A673 (cell line): Measurements from ENCODE around the gene SLC7A9.

Experiments
- EZH2 ChIP-seq: fragments of 200-600 bp; sonication (generic); IDR thresholded peaks from 2 replicates; pipeline ENCODE4 v1.6.1; 2017; ENCODE audit warnings: borderline replicate concordance, low read depth, mild to moderate bottlenecking, mixed read lengths, antibody characterized with exemption, low read length; ENCODE audit not compliant: poor library complexity, severe bottlenecking
- TF ChIP-seq, protein P1 (sequence below): fragments of 300-800, 200-600 bp; sonication (generic); conservative IDR thresholded peaks from 2 replicates; pipeline ENCODE4 v1.5.1; 2017; ENCODE audit warnings: low read depth, mild to moderate bottlenecking, antibody characterized with exemption, low read length, moderate library complexity, mixed read lengths

- TF ChIP-seq, protein P1, sequence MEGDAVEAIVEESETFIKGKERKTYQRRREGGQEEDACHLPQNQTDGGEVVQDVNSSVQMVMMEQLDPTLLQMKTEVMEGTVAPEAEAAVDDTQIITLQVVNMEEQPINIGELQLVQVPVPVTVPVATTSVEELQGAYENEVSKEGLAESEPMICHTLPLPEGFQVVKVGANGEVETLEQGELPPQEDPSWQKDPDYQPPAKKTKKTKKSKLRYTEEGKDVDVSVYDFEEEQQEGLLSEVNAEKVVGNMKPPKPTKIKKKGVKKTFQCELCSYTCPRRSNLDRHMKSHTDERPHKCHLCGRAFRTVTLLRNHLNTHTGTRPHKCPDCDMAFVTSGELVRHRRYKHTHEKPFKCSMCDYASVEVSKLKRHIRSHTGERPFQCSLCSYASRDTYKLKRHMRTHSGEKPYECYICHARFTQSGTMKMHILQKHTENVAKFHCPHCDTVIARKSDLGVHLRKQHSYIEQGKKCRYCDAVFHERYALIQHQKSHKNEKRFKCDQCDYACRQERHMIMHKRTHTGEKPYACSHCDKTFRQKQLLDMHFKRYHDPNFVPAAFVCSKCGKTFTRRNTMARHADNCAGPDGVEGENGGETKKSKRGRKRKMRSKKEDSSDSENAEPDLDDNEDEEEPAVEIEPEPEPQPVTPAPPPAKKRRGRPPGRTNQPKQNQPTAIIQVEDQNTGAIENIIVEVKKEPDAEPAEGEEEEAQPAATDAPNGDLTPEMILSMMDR: no peak
- no peak for TF ChIP-seq EZH2
Observed at GRCh38 chr19:32877977-32878745, 8.6 kb upstream of the SLC7A9 start.
